K562 (cell line): ENCODE measurements around the gene GTF2I. TPM values are rescaled to one million over a fixed set of nuclear protein-coding genes. Genes with fewer than 3 reads are reported as not detected.

Experiments
- HMG20B ChIP-seq: fragments of 250-450 bp; sonication (Bioruptor Pico); IDR thresholded peaks from 2 replicates; pipeline ENCODE4 v1.5.0; 2021; ENCODE audit warnings: mild to moderate bottlenecking
- MED1 ChIP-seq: sonication (generic); formaldehyde crosslinking; IDR thresholded peaks from 2 replicates; pipeline ENCODE4 v1.8.1; 2023; ENCODE audit warnings: missing genetic modification reagents, borderline replicate concordance
- MLLT1 ChIP-seq, 2 experiments: fragments of 450-650 bp; IDR thresholded peaks; 2 replicates each; pipeline ENCODE4 v1.6.1; 2016
- THRA ChIP-seq: fragments of 450-650 bp; IDR thresholded peaks from 2 replicates; pipeline ENCODE4 v1.6.1; 2017; ENCODE audit warnings: mild to moderate bottlenecking, moderate library complexity
- ZBTB49 ChIP-seq: sonication (generic); formaldehyde crosslinking; IDR thresholded peaks from 2 replicates; pipeline ENCODE4 v1.8.0; 2022; ENCODE audit warnings: missing genetic modification reagents, mild to moderate bottlenecking, borderline replicate concordance
- polyA plus RNA-seq, 8 experiments: library from polyadenylated mRNA; depleted of rRNA in 4 of 8; stranded (reverse) in 5 of 8; unstranded in 3 of 8; fragments of >200 nt; fragmentation: Nextera tagmentation in 2 of 8; fragmentation: Illumina TruSeq in 1 of 8; extraction: Ambion mirVana in 2 of 8; extraction: Trizol in 1 of 8; gene quantifications; 2 replicates each; pipeline versions ENCODE4 v1.2.1 to v1.2.3, GENCODE V29; 2011 to 2014; ENCODE audit warnings: inconsistent platforms in 1 of 8, missing spikeins in 1 of 8
- total RNA-seq, 7 experiments: library from RNA; depleted of rRNA in 6 of 7; stranded (reverse); fragments of >200 nt in 6 of 7; fragmentation: Illumina TruSeq in 2 of 7; extraction: Trizol in 2 of 7; gene quantifications; 2 replicates each; pipeline versions ENCODE4 v1.2.1 to v1.2.3, GENCODE V29; 2011 to 2021; ENCODE audit warnings: low replicate concordance in 1 of 7

The GTF2I gene
- total and polyA plus RNA-seq, 9 of the 15 experiments (the other 6 are each of a cell fraction or from before 2014, with no cell fraction given): 8.4 to 161 (median 90.0) TPM

- no peak for TF ChIP-seq ZBTB49 (CRISPR knock-in tag)
- no peak for TF ChIP-seq MLLT1 (IDR thresholded peaks at IDR 0.05)
- TF ChIP-seq HMG20B (CRISPR knock-in tag): no peak
- TF ChIP-seq MED1 (CRISPR knock-in tag): no peak
- TF ChIP-seq THRA: no peak
Measured at GRCh38 chr7:74725840-74726239, 68.3 kb downstream of the GTF2I start (continued).
